Measurements from ENCODE around the gene P3H3.
A peak's percentile ranks its signal among the peaks of the same experiment; 100 is the strongest.

P3H3 gene

GRCh38 chr12:6799147-6799546, 29.1 kb upstream of the P3H3 start:
- DNase-seq: no peak

GRCh38 chr12:6807170-6807569, 21.0 kb upstream of the P3H3 start:
- DNase-seq: no peak

GRCh38 chr12:6809056-6809455, 19.2 kb upstream of the P3H3 start:
- DNase-seq: no peak

- no peak for DNase-seq
Measured at GRCh38 chr12:6810758-6811157, 17.4 kb upstream of the P3H3 start.

- DNase-seq: no peak
Measured at GRCh38 chr12:6813363-6813762, 14.8 kb upstream of the P3H3 start.

- no peak for DNase-seq
Measured at GRCh38 chr12:6816598-6816997, 11.6 kb upstream of the P3H3 start.

GRCh38 chr12:6817098-6817497, 11.1 kb upstream of the P3H3 start:
- no peak for DNase-seq

GRCh38 chr12:6817662-6818157, 10.5 kb upstream of the P3H3 start:
- DNase-seq: no peak

GRCh38 chr12:6818222-6818621, 10.0 kb upstream of the P3H3 start:
- no peak for DNase-seq

GRCh38 chr12:6818645-6819044, 9.6 kb upstream of the P3H3 start:
- DNase-seq: no peak

GRCh38 chr12:6819106-6820030, 8.8 kb upstream of the P3H3 start:
- DNase-seq: no peak

- no peak for DNase-seq
Measured at GRCh38 chr12:6820166-6820565, 8.0 kb upstream of the P3H3 start.

- peak; percentile 36 for DNase-seq
Measured at GRCh38 chr12:6821591-6822425, 6.4 kb upstream of the P3H3 start, which contains the start of gene GPR162. TSS of gene GPR162 (plus strand) at chr12:6821821. CDS start at chr12:6823899, 2,078 bp downstream.

GRCh38 chr12:6822426-6823135, 5.6 kb upstream of the P3H3 start:
- no peak for DNase-seq

GRCh38 chr12:6823182-6824084, 4.8 kb upstream of the P3H3 start:
- DNase-seq: no peak

GRCh38 chr12:6824085-6824775, 4.0 kb upstream of the P3H3 start:
- no peak for DNase-seq

GRCh38 chr12:6824901-6825381, 3.3 kb upstream of the P3H3 start:
- no peak for DNase-seq

- DNase-seq: peak; percentile 53
Measured at GRCh38 chr12:6825398-6826124, 2.6 kb upstream of the P3H3 start.

GRCh38 chr12:6826125-6826733, 2.0 kb upstream of the P3H3 start:
- no peak for DNase-seq
